SK-N-SH treated with all-trans-retinoic acid at 6 μM for 48 hours (cell line): ENCODE measurements around the gene LARGE1.

ENCODE experiments used
- ARNTL ChIP-seq: fragments of 450-650 bp; formaldehyde crosslinking; IDR thresholded peaks from 2 replicates; pipeline ENCODE4 v1.5.0; 2020; ENCODE audit warnings: low read depth, mild to moderate bottlenecking, moderate library complexity, borderline replicate concordance
- BACH2 ChIP-seq: fragments of 250-450 bp; sonication (Bioruptor Pico); IDR thresholded peaks from 2 replicates; pipeline ENCODE4 v1.9.0; 2021; ENCODE audit warnings: mild to moderate bottlenecking, borderline replicate concordance
- CSDC2 ChIP-seq: fragments of 250-450 bp; sonication (Bioruptor Pico); IDR thresholded peaks from 2 replicates; pipeline ENCODE4 v1.5.0; 2020; ENCODE audit warnings: mild to moderate bottlenecking, moderate library complexity
- GLIS3 ChIP-seq: fragments of 250-450 bp; sonication (Bioruptor Pico); IDR thresholded peaks from 2 replicates; pipeline ENCODE4 v1.5.0; 2020; ENCODE audit warnings: mild to moderate bottlenecking, moderate library complexity
- ZFP3 ChIP-seq: fragments of 250-450 bp; sonication (Bioruptor Pico); IDR thresholded peaks from 2 replicates; pipeline ENCODE4 v1.5.0; 2020; ENCODE audit warnings: mild to moderate bottlenecking, moderate library complexity
- ZNF565 ChIP-seq: fragments of 450-650 bp; formaldehyde crosslinking; conservative IDR thresholded peaks from 2 replicates; pipeline ENCODE4 v1.5.0; 2020; ENCODE audit warnings: low read depth, mild to moderate bottlenecking, moderate library complexity
- ZNF70 ChIP-seq: fragments of 450-650 bp; formaldehyde crosslinking; IDR thresholded peaks from 2 replicates; pipeline ENCODE4 v1.5.0; 2020; ENCODE audit warnings: mild to moderate bottlenecking, moderate library complexity
- TF ChIP-seq, protein P1 (sequence below): fragments of 250-450 bp; sonication (Bioruptor Pico); IDR thresholded peaks from 2 replicates; pipeline ENCODE4 v1.8.0; 2020; ENCODE audit warnings: mild to moderate bottlenecking, moderate library complexity, borderline replicate concordance

DNA sequence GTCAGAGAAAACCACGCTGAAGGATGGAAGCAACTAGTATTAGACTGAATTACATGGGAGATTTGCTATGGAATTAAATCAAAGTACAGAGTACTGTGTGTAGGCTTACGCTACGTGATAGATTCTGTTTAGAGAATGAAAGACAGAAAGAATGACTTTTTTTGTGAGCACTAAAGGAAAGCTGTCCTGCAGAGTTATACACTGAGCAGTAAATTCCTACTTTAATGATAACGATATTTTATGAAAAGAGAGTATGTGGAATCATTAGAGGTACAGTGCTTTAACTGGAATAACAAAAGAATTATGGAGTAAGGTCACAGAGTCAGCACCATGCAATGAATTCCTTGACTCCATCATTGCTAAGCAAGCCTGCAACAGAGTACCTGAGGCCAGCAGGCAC, 566.8 kb downstream of the LARGE1 start:
- TF ChIP-seq BACH2 (CRISPR knock-in tag) (no peak), ZFP3 (no peak), GLIS3 (no peak), ZNF70 (CRISPR knock-in tag) (no peak), CSDC2 (CRISPR knock-in tag) (no peak), ZNF565 (CRISPR knock-in tag) (no peak), ARNTL (no peak)
- TF ChIP-seq, protein P1, sequence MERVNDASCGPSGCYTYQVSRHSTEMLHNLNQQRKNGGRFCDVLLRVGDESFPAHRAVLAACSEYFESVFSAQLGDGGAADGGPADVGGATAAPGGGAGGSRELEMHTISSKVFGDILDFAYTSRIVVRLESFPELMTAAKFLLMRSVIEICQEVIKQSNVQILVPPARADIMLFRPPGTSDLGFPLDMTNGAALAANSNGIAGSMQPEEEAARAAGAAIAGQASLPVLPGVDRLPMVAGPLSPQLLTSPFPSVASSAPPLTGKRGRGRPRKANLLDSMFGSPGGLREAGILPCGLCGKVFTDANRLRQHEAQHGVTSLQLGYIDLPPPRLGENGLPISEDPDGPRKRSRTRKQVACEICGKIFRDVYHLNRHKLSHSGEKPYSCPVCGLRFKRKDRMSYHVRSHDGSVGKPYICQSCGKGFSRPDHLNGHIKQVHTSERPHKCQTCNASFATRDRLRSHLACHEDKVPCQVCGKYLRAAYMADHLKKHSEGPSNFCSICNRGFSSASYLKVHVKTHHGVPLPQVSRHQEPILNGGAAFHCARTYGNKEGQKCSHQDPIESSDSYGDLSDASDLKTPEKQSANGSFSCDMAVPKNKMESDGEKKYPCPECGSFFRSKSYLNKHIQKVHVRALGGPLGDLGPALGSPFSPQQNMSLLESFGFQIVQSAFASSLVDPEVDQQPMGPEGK (CRISPR knock-in tag), result no peak
